ENCODE measurements around the gene HEG1.
A peak's percentile ranks its signal among the peaks of the same experiment; 100 is the strongest.

Gene HEG1

DNA sequence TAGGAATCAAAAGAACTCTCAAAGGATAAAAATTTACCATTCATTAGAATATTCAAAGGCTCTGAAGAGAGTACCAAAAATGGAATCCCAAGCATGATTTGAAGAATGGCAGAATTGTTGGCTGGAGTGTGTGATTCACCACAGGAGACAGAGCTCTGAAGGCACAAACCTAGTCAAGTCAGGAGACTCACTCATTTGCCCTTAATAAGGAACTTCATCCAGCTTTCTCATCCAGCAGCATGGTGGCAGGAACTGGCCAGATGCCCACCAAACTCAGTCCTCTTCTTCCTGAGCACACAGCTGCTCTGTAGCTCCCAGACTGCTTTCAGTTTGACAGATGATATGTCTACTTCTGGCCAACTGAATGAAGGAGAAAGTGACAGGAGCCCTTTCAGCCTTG, 16.5 kb upstream of the HEG1 start:
- no peak for DNase-seq (ENCODE audit: low read depth)

DNA sequence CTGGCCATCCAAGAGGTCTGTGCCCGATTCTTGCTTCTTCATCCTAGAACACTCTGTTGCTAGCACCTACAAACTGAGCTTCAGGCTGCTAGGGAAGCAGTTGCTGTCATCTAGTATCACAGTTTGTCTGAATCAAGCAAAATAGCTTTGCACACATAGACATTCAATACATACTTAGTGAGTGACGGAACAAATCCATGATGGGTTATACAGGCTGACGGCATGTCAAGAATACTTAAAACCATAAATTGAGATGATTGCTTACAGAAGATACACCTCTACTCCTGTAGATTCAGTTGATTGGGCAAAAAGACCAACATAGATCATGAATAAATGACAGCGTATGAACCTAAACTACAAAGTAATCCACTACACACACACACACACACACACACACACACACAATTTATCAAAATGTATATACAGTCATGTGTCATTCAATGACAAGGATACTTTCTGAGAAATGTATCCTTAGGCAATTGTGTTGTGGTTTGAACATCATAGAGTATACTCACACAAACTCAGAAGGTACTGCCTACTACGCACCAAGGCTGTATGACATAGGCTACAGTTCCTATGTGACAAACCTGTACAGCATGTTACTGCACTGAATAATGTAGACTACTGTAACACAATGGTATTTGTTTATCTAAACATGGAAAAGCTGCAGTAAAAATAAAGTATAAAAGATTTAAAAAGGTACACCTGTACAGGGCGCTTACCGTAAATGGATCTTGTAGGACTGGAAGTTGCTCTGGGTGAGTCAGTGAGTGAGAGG, 14.4 kb upstream of the HEG1 start:
- no peak for DNase-seq (ENCODE audit: low read depth)

DNA sequence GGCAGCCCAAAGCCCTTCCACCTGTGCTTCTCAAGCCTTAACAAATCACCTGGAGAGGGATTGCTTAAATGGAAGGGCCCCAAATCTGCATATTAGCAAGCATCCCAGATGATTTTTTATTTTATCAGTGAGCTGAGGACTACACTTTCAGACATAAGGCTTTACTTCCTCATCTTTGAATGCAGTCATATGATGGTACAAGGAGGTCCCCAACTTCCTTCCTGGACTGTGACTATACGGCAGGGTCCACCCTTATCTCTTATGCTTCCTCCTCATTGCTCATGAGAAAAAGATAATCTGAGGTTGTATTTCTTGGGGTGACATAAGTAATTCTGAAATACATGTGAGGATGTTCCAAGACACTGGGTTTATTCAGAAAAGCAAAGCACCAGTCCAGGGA, 13.7 kb upstream of the HEG1 start:
- no peak for DNase-seq (ENCODE audit: low read depth)

GRCh38 chr3:125068265-125068664, 12.5 kb upstream of the HEG1 start:
- DNase-seq (ENCODE audit: low read depth): no peak

- no peak for DNase-seq (ENCODE audit: low read depth)
These were observed 11.4 kb upstream of the HEG1 start for GRCh38 chr3:125067225-125067624.

- peak; percentile 69 for DNase-seq (ENCODE audit: low read depth)
These were observed 7.3 kb upstream of the HEG1 start for GRCh38 chr3:125062904-125063618.

- no peak for DNase-seq (ENCODE audit: low read depth)
These were observed 5.8 kb upstream of the HEG1 start for GRCh38 chr3:125061646-125062045.

- DNase-seq (ENCODE audit: low read depth): no peak
These were observed 5.4 kb upstream of the HEG1 start for GRCh38 chr3:125061170-125061569.

DNA sequence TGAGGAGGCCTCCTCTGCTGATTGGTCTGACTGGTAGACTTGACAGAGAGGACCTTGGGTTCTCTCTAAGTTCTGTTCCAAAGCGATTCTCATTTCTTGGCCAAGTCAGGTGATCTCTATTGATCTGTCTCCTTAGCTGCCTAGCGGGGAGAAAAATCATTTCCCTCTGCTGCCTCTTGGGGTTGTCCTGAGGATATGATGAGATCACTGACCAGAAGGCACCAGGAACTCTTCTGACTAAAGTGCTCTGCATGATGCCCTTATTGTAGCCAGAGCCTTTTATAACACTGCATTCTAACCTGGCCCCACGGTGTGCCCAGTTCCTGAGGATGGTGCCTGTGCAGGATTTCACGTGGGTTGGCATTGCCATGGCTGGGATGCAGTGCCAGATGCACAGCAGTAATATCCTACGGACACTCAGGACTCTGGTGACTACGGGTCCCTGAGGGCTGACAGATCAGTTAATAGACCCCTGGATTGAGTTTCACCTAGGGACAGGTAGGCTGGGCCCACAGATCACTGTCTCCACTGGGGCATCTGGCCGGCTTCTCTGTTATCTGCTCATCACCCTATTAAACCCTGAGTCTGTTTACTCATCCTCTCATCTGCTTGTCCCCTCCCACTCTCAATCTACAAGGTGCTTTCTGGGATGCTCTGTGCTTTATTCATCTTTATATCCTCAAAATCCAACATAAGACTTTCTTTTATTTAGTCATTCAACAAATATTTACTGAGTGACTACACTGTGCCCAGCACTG, 3.9 kb upstream of the HEG1 start:
- DNase-seq (ENCODE audit: low read depth): no peak

DNA sequence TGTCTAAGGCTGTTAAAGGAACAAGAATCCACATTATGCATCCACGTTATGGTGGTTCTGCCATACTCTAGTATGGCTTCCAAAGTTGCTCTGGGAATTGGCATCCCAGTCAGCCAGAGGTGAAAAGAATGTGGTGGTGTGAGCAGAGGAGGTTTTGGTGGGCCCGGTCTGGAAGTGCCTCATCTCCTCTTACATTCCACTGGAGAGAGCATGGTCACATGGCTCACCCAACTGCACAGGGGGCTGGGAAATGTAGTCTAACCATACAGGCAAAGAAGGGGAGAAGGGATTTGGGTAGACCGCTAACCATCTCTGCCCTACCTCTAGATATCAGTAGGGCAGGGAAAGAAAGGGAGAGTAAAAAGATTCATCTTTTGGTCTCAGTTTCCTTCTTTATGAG, 3.2 kb upstream of the HEG1 start:
- DNase-seq (ENCODE audit: low read depth): no peak

DNA sequence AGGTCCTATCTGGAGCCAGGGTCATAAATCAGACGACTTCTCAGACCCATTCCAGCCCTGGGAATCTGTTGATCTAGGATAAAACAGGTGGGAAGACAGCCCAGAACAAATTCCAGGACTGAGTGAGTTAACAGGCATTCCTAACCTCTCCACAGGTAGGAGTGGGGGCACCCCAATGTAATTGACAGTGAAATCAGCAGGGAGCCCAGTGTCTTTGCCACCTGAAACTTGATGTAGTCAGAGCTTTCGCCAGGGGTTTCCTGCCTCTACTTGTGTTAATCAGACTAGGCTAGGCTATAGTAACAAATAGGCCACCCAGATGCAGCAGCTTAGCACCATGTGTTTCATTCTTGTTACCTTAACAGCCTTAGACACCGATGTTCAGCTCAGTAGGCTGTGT, 2.7 kb upstream of the HEG1 start:
- DNase-seq (ENCODE audit: low read depth): no peak

DNA sequence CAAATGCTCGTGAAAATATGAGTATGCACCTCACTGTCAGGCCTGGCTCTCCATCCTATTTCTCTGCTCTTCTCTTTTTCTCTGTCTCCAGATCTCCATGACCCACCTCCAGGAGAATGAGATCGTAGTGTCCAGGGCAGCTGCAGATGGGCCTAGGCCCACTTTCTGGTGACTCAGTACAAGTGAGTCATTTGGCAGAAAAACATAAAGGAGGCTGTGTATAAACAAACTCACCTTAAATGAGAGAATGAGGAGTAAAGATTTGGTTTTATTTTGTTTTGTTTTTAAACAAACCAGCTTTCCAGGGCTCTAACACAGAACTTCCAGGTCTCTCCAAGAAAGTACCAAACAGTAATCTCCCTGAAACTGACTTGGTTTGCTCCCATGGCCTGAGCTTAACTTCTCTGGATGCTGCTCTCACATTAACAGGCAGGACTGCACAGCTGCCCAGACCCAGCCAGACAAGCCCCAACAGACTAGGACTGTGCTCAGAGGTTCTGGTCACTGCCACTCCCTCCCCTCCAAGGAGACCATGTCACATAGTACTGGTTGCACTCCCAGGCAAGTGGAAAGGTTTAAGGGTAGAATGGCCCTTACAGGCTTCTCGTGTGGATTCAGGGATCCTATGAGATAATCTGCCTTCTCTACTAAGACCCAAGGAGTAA, 1.5 kb upstream of the HEG1 start:
- DNase-seq (ENCODE audit: low read depth): no peak

- DNase-seq (ENCODE audit: low read depth): no peak
These were observed 375 bp downstream of the HEG1 start for GRCh38 chr3:125055331-125055912.

DNA sequence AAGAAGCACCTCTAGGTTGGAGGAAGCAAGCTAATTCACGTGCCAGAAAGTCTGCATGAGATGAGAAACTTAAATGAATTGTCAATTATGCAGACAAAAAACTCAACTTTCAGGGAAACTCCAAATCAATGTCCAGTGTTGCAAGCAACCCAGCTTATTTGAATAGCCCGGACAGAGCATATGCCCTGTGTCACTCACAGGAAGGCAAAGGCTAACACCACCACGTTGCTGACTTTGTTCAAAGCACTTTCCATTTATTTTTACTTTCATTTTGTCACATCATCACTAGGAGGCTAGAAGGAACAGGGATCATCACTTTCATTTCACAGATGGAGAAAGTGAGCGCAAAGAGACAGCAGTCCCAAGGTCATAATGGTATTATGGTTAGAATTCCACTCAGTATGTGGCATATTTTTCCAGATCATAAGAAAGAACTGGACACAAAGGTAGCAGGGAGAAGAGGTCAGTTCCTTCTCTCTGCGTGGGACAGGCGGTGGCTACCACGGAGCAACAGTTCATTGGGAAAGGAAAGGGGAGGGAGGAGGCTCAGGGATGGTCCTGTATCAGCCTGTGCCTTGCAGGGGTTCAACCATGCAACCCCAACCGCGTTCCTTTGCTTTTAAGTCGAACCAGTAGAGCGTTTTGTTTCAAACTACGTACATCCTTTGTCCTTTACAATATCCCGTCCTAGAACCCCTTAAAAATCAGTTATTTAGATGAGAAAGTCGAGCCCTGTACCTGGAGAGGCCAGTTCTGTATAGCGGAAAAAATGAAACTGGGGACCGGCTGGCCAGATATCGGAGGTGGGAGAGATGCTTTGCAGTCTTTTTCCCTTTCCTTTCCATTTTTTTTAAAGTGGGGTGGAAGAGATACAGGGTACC, 1.1 kb downstream of the HEG1 start:
- DNase-seq (ENCODE audit: low read depth): no peak

- DNase-seq (ENCODE audit: low read depth): no peak
These were observed 1.7 kb downstream of the HEG1 start for GRCh38 chr3:125054062-125054448.

- DNase-seq (ENCODE audit: low read depth): no peak
These were observed 2.5 kb downstream of the HEG1 start for GRCh38 chr3:125053304-125053699.

- DNase-seq (ENCODE audit: low read depth): no peak
These were observed 3.0 kb downstream of the HEG1 start for GRCh38 chr3:125052624-125053303.

DNA sequence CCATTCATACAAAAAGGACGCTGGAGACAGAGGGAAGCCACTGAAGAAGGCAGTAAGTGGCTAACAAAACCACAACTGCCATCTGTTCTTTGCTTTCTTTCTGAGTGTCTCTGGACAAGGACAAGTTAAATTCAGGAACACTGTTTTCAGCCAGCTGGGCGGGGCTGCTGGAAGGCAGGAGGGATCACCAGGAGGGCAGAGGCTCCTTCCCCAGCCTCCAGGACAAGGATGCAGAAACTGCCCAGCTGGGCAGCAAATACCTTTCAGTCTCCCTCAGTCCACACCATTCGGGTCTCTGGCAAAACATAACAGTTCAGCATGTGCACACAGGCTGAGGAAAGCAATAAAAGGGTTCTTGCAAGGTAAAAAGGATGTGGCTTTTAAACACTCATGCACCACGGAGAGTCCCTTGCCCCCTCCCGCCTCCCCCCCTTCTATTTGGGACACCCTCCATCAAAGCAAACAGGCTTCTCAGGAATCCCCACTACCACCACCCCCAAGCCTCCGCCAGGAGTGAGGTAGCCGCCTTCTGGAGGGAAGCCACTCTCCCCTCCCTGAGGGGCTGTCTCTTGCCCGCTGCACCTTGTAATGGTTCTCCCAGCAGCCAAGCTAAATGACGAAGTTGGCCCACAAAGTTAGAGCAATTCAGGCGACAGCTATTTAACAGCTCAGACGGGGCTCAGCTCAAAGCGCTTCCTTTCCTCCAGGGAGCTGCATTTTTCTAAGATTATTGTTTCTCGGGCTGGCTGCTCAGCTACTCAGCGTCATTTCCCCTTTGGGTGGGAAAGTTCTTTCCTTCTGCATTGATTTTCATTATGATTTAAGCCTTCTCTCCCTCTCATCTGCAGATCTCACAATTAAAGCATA, 3.8 kb downstream of the HEG1 start:
- DNase-seq (ENCODE audit: low read depth): no peak

DNA sequence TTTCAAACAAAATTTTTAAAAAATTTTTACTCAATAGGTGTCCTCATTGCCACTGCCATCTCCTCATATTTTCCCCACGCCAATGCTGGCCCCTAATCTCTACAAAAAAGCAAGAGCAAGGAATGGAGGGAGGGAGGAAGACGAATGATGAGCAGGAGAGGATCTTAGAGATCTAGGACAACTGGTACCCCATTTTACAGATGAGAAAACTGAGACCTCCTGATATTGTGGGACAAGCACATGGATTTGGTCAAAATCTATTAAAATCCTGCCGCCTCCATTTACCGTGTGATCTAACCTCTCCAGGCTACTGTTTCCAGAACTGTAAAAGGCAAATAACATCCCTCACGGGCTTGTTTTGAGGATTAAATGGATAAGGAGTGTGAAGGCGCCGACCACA, 4.6 kb downstream of the HEG1 start:
- no peak for DNase-seq (ENCODE audit: low read depth)
